Measurements from ENCODE around the gene ARHGAP23. TPM values are rescaled to one million over a fixed set of nuclear protein-coding genes. Genes with fewer than 3 reads are reported as not detected.
A peak's percentile ranks its signal among the peaks of the same experiment; 100 is the strongest.

Gene ARHGAP23
- total RNA-seq, 2 donors from 2014 or later = 87.1 to 89.2 TPM

- Histone ChIP-seq H3K36me3 (no peaks in the 10 kb centered on the region), H3K4me3 (no peak overlapping the region), H3K27me3 (replicated peaks; ENCODE audit: insufficient read depth) (no peaks in the 10 kb centered on the region), H3K27ac (no peak overlapping the region), H3K4me1 (ENCODE audit: control insufficient read depth in 1 of 2, low read depth in 2 of 2) (peaks cover 0 to 3% of the 10 kb centered on the region in 2 donors), H3K9me3 (no peaks in the 10 kb centered on the region)
- DNase-seq (ENCODE audit: low spot score) (no peak), ATAC-seq (ENCODE audit: insufficient number of reproducible peaks, low FRiP score, low read depth) (no peak)
- TF ChIP-seq, protein P1, sequence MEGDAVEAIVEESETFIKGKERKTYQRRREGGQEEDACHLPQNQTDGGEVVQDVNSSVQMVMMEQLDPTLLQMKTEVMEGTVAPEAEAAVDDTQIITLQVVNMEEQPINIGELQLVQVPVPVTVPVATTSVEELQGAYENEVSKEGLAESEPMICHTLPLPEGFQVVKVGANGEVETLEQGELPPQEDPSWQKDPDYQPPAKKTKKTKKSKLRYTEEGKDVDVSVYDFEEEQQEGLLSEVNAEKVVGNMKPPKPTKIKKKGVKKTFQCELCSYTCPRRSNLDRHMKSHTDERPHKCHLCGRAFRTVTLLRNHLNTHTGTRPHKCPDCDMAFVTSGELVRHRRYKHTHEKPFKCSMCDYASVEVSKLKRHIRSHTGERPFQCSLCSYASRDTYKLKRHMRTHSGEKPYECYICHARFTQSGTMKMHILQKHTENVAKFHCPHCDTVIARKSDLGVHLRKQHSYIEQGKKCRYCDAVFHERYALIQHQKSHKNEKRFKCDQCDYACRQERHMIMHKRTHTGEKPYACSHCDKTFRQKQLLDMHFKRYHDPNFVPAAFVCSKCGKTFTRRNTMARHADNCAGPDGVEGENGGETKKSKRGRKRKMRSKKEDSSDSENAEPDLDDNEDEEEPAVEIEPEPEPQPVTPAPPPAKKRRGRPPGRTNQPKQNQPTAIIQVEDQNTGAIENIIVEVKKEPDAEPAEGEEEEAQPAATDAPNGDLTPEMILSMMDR (IDR thresholded peaks at IDR 0.05) = no peak
These were observed 124.1 kb downstream of the ARHGAP23 start for GRCh38 chr17:38552343-38552742.

GRCh38 chr17:38554430-38555350, 126.4 kb downstream of the ARHGAP23 start:
- no peak overlapping the region for H3K27ac ChIP-seq
- H3K4me1 ChIP-seq (ENCODE audit: control insufficient read depth in 1 of 2, low read depth in 2 of 2) = peaks cover 16 to 27% of the 10 kb centered on the region in 2 donors
- peaks cover 2% of the 10 kb centered on the region for H3K27me3 ChIP-seq (replicated peaks; ENCODE audit: insufficient read depth)
- TF ChIP-seq, protein P1 (IDR thresholded peaks at IDR 0.05) = no peak
- no peaks in the 10 kb centered on the region for H3K9me3 ChIP-seq
- no peak overlapping the region for H3K4me3 ChIP-seq
- no peak for ATAC-seq (ENCODE audit: insufficient number of reproducible peaks, low FRiP score, low read depth)
- no peak for DNase-seq (ENCODE audit: low spot score)
- no peaks in the 10 kb centered on the region for H3K36me3 ChIP-seq

GRCh38 chr17:38556239-38556638, 128.0 kb downstream of the ARHGAP23 start:
- no peak for ATAC-seq (ENCODE audit: insufficient number of reproducible peaks, low FRiP score, low read depth)
- DNase-seq (ENCODE audit: low spot score) = no peak

DNA sequence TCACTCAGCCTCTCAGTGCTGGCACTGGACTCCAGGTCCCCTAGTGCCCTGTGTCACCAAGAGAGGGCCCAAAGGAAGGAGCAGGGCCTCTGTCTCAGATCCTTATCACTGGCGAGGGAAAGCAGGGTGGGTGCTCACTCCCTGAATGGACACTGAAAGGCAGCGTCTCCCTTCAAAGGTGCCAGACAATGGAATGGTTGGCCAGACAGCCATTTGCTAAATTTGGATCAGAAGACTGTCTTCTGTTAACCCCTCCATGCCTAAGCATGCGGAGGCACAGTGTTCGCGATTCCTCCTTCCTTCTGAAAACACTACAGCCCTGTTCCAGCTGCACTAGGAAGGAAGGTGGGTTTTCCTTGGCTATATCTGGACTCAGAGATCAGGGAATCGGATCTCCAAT, 129.1 kb downstream of the ARHGAP23 start:
- peak overlapping the region; percentile 67 for H3K4me3 ChIP-seq
- H3K27ac ChIP-seq = no peak overlapping the region

More at GRCh38 chr17:38556239-38556638, 128.0 kb downstream of the ARHGAP23 start:
- H3K36me3 ChIP-seq = no peaks in the 10 kb centered on the region
- H3K27ac ChIP-seq = no peak overlapping the region
- peaks cover 13% of the 10 kb centered on the region for H3K27me3 ChIP-seq (replicated peaks; ENCODE audit: insufficient read depth)
- H3K4me1 ChIP-seq (ENCODE audit: control insufficient read depth in 1 of 2, low read depth in 2 of 2) = peaks cover 17 to 31% of the 10 kb centered on the region in 2 donors
- TF ChIP-seq, protein P1 (IDR thresholded peaks at IDR 0.05) = no peak
- H3K9me3 ChIP-seq = no peaks in the 10 kb centered on the region
- H3K4me3 ChIP-seq = no peak overlapping the region

More for the DNA sequence above, 129.1 kb downstream of the ARHGAP23 start:
- Histone ChIP-seq H3K27me3 (replicated peaks; ENCODE audit: insufficient read depth) (peaks cover 17% of the 10 kb centered on the region), H3K9me3 (no peaks in the 10 kb centered on the region), H3K36me3 (no peaks in the 10 kb centered on the region), H3K4me1 (ENCODE audit: control insufficient read depth in 1 of 2, low read depth in 2 of 2) (peaks cover 17 to 31% of the 10 kb centered on the region in 2 donors)
- no peak for DNase-seq (ENCODE audit: low spot score)
- TF ChIP-seq, protein P1 (IDR thresholded peaks at IDR 0.05) = no peak
- no peak for ATAC-seq (ENCODE audit: insufficient number of reproducible peaks, low FRiP score, low read depth)
